ENCODE measurements around the gene NFYC. TPM values are rescaled to one million over a fixed set of nuclear protein-coding genes. Genes with fewer than 3 reads are reported as not detected.

Gene NFYC
- total RNA-seq, 2 experiments from 2014 or later = 85.7 to 99.2 TPM

DNA sequence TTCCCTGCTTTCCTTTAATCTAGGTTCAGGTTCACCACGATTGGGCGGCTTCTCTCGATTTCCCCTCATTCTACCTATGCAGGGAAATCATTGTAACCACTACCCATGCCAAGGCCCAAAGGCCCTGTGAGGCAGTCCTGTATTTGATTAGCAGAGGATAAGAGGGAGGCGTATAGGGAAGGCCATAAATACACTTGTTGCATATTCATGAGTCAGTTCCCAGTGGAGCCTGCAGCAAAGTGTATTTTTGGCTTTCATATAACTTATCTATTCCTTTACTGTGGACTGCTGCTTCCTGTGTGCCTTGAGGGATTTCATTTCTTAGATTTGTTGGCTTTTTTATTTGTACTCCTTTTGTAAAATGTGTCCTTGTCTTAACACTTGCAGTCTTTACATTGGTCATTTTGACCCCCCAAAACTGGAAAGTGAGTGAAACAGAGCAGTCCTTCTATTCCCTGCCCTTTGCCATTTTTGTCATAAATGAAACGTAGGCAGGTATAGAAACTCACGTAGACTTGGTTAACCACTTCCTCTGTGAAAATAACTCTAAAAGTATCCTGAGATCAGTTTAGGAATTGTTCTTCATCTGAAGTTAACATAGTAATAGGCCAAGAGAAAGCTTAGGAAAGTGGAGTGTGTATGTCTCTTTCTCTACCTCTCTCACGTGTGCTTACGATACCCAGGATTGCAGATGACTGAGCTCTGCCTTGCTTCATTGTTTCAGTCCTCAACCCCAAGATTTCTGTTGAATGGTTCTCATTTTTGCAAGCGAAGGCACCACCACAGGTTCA, 72.4 kb downstream of the NFYC start:
- Mint-ChIP-seq H3K4me1 (peaks cover 52% of the 10 kb centered on the region), H3K27ac (peak overlapping the region; percentile 87), H3K36me3 (ENCODE audit: low read depth) (peaks cover 76% of the 10 kb centered on the region), H3K4me3 (peak overlapping the region; percentile 35), H3K27me3 (no peaks in the 10 kb centered on the region), H3K9me3 (no peaks in the 10 kb centered on the region)
- no peak for DNase-seq
- ChIA-PET CTCF (interaction anchor here (0.6 to 3.8 kb wide), 10 partner anchors 7 to 167 kb away, joined by 3 to 33 read pairs (median 6); partner anchors contain the start of gene CITED4), POLR2A (no interaction called here)

GRCh38 chr1:40764981-40765380, 73.5 kb downstream of the NFYC start:
- no peaks in the 10 kb centered on the region for H3K27me3 Mint-ChIP-seq
- H3K9me3 Mint-ChIP-seq = no peaks in the 10 kb centered on the region
- H3K4me1 Mint-ChIP-seq = peaks cover 62% of the 10 kb centered on the region
- peak overlapping the region; percentile 63 for H3K27ac Mint-ChIP-seq
- no peak for DNase-seq
- H3K36me3 Mint-ChIP-seq (ENCODE audit: low read depth) = peaks cover 76% of the 10 kb centered on the region
- CTCF ChIA-PET = interaction anchor here (0.9 to 3.8 kb wide), 11 partner anchors 8 to 188 kb away, joined by 3 to 33 read pairs (median 6); partner anchors contain the start of gene CITED4
- POLR2A ChIA-PET = no interaction called here
- no peak overlapping the region for H3K4me3 Mint-ChIP-seq

DNA sequence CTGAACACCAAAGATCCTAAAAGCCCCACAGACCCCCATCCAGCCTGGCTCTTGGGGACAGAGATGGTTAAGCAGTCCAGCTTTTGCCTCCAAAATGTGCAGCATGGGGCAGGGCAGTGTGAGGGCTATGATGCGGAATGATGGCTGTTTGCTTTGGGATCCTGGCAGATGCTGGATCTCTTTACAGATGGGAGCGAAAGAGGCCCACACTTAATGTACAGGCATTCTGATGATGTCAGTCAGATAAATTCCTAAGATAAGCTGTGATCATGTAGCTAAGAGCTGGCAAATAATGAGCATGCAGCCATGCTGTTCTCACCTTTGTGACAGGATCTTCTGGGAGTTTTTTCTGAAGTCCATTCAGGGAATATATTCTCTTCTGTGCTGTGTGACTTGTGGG, 74.5 kb downstream of the NFYC start:
- H3K27me3 Mint-ChIP-seq = no peaks in the 10 kb centered on the region
- DNase-seq = no peak
- H3K4me3 Mint-ChIP-seq = no peak overlapping the region
- ChIA-PET CTCF (interaction anchor here (1.0 to 3.8 kb wide), 7 partner anchors 8 to 187 kb away, joined by 3 to 33 read pairs (median 8); no protein-coding TSS in a partner anchor), POLR2A (no interaction called here)
- peaks cover 79% of the 10 kb centered on the region for H3K36me3 Mint-ChIP-seq (ENCODE audit: low read depth)
- no peaks in the 10 kb centered on the region for H3K9me3 Mint-ChIP-seq
- peak overlapping the region; percentile 6 for H3K27ac Mint-ChIP-seq
- peaks cover 71% of the 10 kb centered on the region for H3K4me1 Mint-ChIP-seq

DNA sequence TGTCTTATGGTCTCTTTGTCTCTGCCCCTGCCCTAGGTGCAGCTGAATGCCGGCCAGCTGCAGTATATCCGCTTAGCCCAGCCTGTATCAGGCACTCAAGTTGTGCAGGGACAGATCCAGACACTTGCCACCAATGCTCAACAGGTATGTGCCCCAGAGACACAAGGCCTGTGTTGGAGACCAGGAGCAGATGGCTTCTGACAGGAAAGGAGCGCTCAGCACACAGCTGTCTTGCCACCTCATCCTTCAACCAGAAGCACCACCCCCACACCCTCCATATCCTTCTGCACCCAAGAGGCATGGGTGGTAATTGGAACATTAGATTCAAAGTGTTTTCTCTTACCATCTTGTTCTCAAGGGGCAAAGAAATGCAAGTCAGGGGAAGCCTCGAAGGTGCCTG, 75.1 kb downstream of the NFYC start:
- Mint-ChIP-seq H3K36me3 (ENCODE audit: low read depth) (peaks cover 79% of the 10 kb centered on the region), H3K9me3 (no peaks in the 10 kb centered on the region), H3K27ac (peak overlapping the region; percentile 6), H3K4me3 (no peak overlapping the region), H3K4me1 (peaks cover 65% of the 10 kb centered on the region), H3K27me3 (no peaks in the 10 kb centered on the region)
- DNase-seq = no peak
- CTCF ChIA-PET = interaction anchor here (1.0 to 2.5 kb wide), 4 partner anchors 10 to 28 kb away, joined by 3 to 14 read pairs (median 4); no protein-coding TSS in a partner anchor
- POLR2A ChIA-PET = no interaction called here

DNA sequence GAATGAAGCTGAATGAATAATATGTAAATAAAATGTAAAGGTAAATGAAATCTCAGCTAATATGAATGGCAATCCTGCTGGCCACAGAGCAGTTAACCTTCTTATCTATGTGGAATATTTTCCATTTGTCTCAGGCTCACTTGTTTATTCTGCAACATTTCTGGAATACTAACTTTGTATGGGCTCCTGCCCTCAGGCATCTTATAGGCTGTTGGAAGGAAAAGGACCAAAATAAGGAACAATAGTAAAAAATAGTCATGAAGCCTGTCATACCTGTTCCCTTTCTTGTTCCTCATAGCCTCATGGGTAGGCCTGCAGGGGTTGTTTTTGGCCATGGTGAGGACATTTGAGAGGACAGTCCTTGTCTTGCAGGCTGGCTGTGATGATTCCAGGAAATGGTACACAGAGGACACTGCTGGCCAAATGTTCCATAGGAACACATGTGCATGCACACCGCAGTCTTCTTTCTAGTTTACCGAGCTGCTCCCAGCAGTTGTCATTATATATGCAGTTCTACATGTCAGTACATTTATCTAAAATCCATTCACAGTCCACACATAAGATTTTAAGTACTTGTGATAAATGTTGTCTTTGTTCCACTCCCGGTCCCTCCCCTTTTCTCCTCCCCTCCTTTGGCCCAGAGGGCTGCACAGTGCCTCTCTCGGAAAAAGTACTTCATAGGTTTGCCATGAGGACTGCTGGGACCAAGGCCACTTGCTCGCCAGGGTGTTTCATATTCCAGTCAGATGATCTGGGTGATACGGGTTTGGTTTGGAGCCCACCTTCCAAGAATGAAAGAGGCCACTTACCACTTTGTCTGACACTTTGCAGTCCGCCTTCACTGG, 76.9 kb downstream of the NFYC start:
- Mint-ChIP-seq H3K27ac (peak overlapping the region; percentile 22), H3K36me3 (ENCODE audit: low read depth) (peaks cover 76% of the 10 kb centered on the region), H3K4me3 (no peak overlapping the region), H3K4me1 (peaks cover 50% of the 10 kb centered on the region), H3K27me3 (no peaks in the 10 kb centered on the region), H3K9me3 (no peaks in the 10 kb centered on the region)
- DNase-seq = no peak
- ChIA-PET POLR2A (interaction anchor here (0.6 kb wide), 1 partner anchor 333 kb away, joined by 3 read pairs; no protein-coding TSS in a partner anchor), CTCF (interaction anchor here (0.8 to 1.2 kb wide), 2 partner anchors 10 to 12 kb away, joined by 3 read pairs; no protein-coding TSS in a partner anchor)

GRCh38 chr1:40769815-40770214, 78.3 kb downstream of the NFYC start:
- H3K36me3 Mint-ChIP-seq (ENCODE audit: low read depth) = peaks cover 68% of the 10 kb centered on the region
- no peak for DNase-seq
- H3K9me3 Mint-ChIP-seq = no peaks in the 10 kb centered on the region
- no peak overlapping the region for H3K4me3 Mint-ChIP-seq
- POLR2A ChIA-PET = no interaction called here
- peak overlapping the region; percentile 52 for H3K27ac Mint-ChIP-seq
- CTCF ChIA-PET = interaction anchor here (0.8 to 1.5 kb wide), 3 partner anchors 9 to 15 kb away, joined by 3 to 4 read pairs (median 3); no protein-coding TSS in a partner anchor
- H3K27me3 Mint-ChIP-seq = no peaks in the 10 kb centered on the region
- peaks cover 44% of the 10 kb centered on the region for H3K4me1 Mint-ChIP-seq

DNA sequence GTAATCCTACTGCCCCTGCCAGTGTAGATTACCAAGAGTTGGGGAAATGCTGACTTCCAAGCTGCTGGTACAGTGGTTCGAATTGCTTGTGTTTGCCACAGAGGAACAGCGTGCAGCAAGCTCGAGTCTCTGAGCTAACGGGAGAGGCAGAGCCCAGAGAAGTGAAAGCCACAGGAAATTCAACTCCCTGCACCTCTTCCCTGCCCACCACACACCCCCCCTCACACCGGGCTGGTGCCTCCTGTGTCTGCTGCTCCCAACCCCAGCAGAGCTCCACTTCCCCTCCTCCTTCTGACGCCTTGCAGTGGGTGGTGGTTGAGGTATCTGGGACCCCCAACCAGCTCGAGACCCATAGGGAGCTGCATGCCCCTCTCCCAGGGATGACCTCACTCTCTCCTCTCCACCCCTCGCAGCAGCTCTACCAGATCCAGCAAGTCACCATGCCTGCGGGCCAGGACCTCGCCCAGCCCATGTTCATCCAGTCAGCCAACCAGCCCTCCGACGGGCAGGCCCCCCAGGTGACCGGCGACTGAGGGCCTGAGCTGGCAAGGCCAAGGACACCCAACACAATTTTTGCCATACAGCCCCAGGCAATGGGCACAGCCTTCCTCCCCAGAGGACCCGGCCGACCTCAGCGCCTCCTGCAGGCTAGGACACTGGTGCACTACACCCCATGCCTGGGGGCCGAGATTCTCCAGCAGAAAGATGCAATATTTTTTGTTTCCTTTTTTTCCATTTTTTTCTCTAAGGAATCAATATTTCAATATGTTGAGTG, 79.0 kb downstream of the NFYC start:
- peaks cover 64% of the 10 kb centered on the region for H3K36me3 Mint-ChIP-seq (ENCODE audit: low read depth)
- ChIA-PET CTCF (interaction anchor here (0.8 to 1.5 kb wide), 4 partner anchors 10 to 62 kb away, joined by 3 to 4 read pairs (median 3); no protein-coding TSS in a partner anchor), POLR2A (no interaction called here)

GRCh38 chr1:40772146-40772955, 80.8 kb downstream of the NFYC start:
- Mint-ChIP-seq H3K27me3 (no peaks in the 10 kb centered on the region), H3K9me3 (peaks cover 6% of the 10 kb centered on the region), H3K27ac (no peak overlapping the region), H3K4me3 (no peak overlapping the region), H3K36me3 (ENCODE audit: low read depth) (peaks cover 63% of the 10 kb centered on the region), H3K4me1 (peaks cover 31% of the 10 kb centered on the region)
- no peak for DNase-seq
- POLR2A ChIA-PET = no interaction called here
- CTCF ChIA-PET = interaction anchor here (1.2 to 4.5 kb wide), 5 partner anchors 8 to 179 kb away, joined by 4 to 33 read pairs (median 7); no protein-coding TSS in a partner anchor

More for the DNA sequence above, 79.0 kb downstream of the NFYC start:
- Mint-ChIP-seq H3K4me3 (no peak overlapping the region), H3K27ac (peak overlapping the region; percentile 75), H3K4me1 (peaks cover 37% of the 10 kb centered on the region), H3K27me3 (no peaks in the 10 kb centered on the region), H3K9me3 (no peaks in the 10 kb centered on the region)
- no peak for DNase-seq

- peaks cover 32% of the 10 kb centered on the region for H3K4me1 Mint-ChIP-seq
- ChIA-PET POLR2A (no interaction called here), CTCF (interaction anchor here (0.5 to 4.6 kb wide), 25 partner anchors 9 to 326 kb away, joined by 3 to 33 read pairs (median 5); partner anchors contain the start of gene CITED4)
- H3K9me3 Mint-ChIP-seq = peaks cover 6% of the 10 kb centered on the region
- DNase-seq = no peak
- H3K27ac Mint-ChIP-seq = no peak overlapping the region
- no peak overlapping the region for H3K4me3 Mint-ChIP-seq
- H3K36me3 Mint-ChIP-seq (ENCODE audit: low read depth) = peaks cover 58% of the 10 kb centered on the region
- no peaks in the 10 kb centered on the region for H3K27me3 Mint-ChIP-seq
These were observed 82.3 kb downstream of the NFYC start for GRCh38 chr1:40773748-40774265.

- POLR2A ChIA-PET = interaction anchor here (0.6 kb wide), 1 partner anchor 258 kb away, joined by 11 read pairs; no protein-coding TSS in a partner anchor
- Mint-ChIP-seq H3K9me3 (peaks cover 6% of the 10 kb centered on the region), H3K27me3 (no peaks in the 10 kb centered on the region), H3K27ac (no peak overlapping the region), H3K4me1 (peaks cover 26% of the 10 kb centered on the region), H3K4me3 (no peak overlapping the region), H3K36me3 (ENCODE audit: low read depth) (peaks cover 54% of the 10 kb centered on the region)
- CTCF ChIA-PET = interaction anchor here (0.6 to 4.6 kb wide), 29 partner anchors 10 to 181 kb away, joined by 3 to 33 read pairs (median 4); partner anchors contain the start of gene CITED4
- DNase-seq = peak; percentile 60
These were observed 82.9 kb downstream of the NFYC start for GRCh38 chr1:40774266-40774998.
